HG03378 (cell line): ENCODE data around the gene GRHPR.
"Not testable (repeated sequence)": the region's sequence is repeated elsewhere in the genome, so short reads cannot be mapped to it uniquely, and the experiment has no call there.

Experiments used
- ATAC-seq: cut with Tn5 transposase; IDR thresholded peaks from one replicate; pipeline ENCODE4 v1.9.1; 2021; ENCODE audit warnings: mild to moderate bottlenecking, moderate library complexity; ENCODE audit not compliant: unreplicated experiment

GRHPR gene

GRCh38 chr9:37444890-37445289 is 22.4 kb downstream of the GRHPR start:
- ATAC-seq: no peak

DNA sequence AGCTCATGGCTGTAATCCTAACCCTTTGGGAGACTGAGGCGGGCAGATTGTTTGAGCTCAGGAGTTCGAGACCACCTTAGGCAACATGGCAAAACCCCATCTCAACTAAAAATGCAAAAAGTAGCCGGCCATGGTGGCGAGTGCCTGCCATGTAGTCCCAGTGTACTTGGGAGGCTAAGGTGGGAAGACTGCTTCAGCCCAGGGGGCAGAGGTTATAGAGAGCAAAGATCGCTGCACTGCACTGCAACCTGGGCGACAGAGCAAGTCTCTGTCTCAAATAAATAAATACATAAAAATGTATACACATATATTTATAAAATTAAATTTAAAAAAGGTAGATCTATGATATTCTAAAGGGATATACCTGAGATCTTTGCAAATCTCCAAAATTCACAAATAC is 23.3 kb downstream of the GRHPR start:
- ATAC-seq: no peak

DNA sequence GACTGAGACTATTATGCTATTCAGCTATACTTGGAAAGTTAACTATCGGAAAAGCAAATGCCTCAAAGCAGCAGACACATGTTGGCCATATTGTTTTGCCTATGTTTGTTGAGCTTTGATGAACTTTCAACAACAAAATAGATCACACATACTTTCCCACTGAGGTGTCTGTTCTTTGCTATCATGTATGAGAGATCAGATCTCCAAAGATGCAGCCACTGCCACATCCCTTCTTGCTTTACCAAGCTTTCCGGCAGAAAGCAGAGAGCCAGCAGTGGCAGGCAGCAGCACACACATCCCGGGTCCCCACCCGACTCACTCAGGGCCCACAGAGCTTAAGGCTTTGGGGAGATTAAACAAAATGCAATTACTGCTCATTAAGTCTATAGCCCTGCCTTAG is 23.9 kb downstream of the GRHPR start:
- no peak for ATAC-seq

DNA sequence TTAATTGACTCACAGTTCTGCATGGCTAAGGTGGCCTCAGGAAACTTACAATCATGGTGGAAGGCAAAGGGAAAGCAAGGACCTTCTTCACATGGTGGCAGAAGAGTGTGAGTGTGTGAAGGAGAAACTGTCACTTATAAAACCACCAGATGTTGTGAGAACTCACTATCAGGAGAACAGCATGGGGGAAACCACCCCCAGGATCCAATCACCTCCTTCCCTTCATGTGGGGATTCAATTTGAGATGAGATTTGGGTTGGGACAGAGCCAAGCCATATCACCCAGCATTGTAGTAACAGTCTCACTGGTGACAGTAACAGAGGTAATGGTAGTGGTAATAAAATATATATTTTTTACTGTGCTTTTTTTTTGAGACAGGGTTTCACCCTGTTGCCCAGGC is 24.6 kb downstream of the GRHPR start:
- no peak for ATAC-seq

DNA sequence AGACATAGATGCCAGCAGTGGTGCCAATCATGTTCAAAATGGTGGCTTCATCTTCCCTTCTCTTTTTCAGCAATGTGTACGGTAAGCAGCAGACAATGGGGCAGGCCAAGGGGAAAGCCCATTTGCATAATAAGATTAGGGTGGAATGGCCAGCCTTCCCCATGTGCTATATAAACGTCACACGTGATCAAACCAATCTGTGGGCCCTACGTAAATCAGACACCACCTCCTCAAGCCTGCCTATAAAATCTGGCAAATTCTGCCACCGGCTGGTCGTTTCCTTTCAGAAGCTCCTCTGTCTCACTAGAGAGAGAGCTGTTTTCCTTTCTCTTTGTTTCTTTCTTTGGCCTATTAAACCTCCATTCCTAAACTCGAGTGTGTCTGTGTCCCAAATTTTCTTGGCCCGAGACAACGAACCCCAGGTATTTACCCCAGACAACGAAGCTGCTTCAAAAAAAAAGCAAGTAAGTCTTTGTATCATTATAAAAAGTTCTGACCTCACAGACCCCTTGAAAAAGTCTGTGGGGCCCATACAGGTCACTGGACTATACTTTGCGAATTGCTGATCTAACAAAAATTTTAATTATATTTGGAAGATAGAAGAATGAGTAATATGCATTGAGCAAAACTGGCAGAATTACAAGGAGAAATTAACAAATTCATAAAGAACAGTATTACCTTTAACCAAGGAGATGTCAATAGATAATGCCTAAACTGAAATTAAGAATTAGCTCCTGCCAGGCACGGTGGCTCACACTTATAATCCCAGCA is 27.6 kb downstream of the GRHPR start:
- ATAC-seq: no peak

GRCh38 chr9:37451628-37452027 is 29.1 kb downstream of the GRHPR start:
- ATAC-seq: no peak

DNA sequence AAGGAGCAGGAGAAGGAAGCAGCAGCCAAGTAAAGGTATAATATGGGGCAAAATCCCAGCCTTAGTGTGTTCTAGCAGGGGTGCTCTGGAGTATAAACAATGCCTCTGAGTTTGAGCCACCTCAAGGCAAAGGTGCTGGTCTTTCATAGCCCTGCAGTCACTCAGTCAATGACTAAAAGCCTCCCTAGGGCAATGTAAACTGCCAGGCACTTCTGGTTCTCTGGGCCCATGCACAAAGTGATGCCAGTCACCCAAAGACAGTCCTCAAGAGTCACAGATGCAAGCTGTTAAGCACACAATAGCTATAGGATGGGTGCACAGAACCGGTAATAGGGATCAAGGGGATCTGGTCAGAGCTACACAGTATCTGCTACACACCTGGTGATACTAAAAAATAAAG is 30.1 kb downstream of the GRHPR start:
- ATAC-seq: no peak

GRCh38 chr9:37453827-37454226 is 31.3 kb downstream of the GRHPR start:
- ATAC-seq: no peak

GRCh38 chr9:37454238-37454637 is 31.7 kb downstream of the GRHPR start:
- ATAC-seq: no peak

GRCh38 chr9:37455884-37456647 is 33.6 kb downstream of the GRHPR start:
- no peak for ATAC-seq

GRCh38 chr9:37456817-37457216 is 34.3 kb downstream of the GRHPR start:
- no peak for ATAC-seq

- no peak for ATAC-seq
These were observed 41.5 kb downstream of the GRHPR start for GRCh38 chr9:37464006-37464405.

DNA sequence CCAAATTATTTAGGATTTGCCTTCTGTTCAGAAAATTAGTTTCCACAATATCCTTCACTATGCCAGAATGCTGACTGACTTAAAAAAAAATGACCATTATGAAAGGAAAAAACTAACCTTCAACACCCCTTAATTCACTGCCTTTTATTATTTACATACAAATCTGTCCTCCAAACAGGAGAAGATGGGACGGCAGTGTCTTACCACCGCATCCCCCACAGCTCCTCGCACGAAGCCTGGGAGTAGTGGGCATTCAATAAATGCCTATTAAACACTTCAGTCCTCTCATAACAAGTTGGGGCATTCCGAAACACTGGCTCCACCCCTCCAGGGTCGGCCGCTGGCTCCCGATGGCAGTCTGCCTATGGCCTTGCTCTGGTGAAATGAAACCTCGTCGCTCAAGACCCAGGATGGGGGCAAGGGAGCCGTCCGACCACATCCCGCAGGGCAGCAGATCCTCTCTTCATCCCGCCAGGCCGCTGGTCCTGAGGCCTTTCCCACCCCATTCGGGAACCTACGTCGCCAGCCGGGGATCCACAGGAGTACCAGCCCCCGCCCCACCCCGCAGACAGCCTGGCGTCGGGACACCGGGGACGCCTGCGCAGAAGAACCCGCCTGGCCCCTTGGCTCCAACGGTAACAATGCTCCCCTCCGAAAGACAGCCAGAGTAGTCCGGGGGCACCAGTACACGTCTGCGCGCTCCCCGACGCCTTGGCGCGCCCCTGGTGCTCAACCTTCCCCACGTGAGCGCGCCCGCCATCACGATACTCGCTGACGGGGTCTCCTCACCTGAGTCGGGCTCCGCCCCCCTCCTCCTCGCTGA is 42.1 kb downstream of the GRHPR start:
- ATAC-seq: peak; percentile 20

GRCh38 chr9:37465249-37466036 is 42.9 kb downstream of the GRHPR start, which contains the start of gene ZBTB5:
TSS of gene ZBTB5 (minus strand) at chr9:37465450. CDS start at chr9:37442551, 22,899 bp downstream.
- peak; percentile 84 for ATAC-seq

DNA sequence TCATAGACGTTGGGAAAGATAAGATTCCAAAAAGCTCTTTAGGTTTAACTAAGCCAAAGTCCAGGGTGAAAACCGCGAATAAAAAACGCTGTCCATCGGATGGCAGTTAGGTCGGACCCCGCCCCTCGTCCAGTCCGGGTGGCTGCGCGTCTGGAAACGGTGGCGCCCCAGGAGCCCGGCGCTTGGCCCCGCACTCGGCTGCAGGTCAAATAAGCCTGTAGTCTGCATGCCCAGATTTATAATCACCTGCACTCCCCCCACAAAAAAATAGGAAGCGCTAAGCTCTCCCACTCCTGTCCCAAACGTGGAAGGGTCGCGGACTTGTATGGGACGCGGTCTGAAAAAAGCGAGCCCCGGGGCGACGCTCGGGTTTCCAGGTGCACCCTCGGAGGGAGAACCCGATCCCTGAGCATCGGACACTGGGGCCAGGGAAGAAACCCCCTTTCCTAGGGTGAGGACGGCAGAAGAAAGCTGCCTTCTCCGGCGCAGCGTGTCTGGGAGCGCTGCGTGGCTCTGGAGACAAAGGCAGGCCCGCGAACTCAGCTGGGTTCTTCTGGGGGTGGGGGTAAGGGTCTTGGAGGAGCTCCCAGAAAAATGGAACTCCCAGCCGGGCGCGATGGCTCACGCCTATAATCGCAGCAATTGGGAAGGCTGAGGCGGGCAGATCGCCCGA is 43.7 kb downstream of the GRHPR start:
- no peak for ATAC-seq

DNA sequence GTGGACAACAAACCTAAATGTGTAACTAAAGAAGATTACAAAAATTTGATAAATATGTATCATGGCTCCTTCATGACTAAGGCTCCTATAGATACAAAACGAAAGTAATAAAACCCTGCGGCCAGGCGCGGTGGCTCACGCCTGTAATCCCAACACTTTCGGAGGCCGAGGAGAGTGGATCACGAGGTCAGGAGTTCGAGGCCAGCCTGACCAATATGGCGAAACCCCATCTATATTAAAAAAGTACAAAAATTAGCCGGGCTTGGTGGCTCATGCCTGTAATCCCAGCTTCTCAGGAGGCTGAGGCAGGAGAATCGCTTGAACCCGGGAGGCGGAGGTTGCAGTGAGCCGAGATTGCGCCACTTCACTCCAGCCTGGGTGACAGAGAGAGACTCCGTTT is 45.0 kb downstream of the GRHPR start:
- ATAC-seq: not testable (repeated sequence)

DNA sequence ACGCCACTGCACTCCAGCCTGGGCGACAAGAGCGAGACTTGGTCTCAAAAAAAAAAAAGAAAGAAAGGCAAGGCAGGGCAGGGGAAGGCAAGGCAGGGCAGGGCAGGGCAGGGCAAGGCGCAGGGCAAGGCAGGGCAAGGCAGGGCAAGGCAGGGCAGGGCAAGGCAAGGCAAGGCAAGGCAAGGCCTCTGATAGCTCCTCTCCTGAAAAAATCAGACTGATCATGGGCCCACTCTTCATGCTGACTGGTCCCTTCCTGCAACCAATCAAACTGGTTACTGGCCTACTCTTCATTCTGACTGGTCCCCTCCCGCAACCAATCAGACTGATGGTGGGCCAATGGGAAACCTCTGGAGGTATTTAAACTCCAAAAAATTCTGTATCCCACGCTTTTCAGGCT is 46.1 kb downstream of the GRHPR start:
- ATAC-seq: no peak

- ATAC-seq: no peak
These were observed 49.6 kb downstream of the GRHPR start for GRCh38 chr9:37471942-37472684.

GRCh38 chr9:37473982-37474381 is 51.5 kb downstream of the GRHPR start:
- not testable (repeated sequence) for ATAC-seq
